ENCODE data around the gene NUFIP1.

GRCh38 chr13:44921931-44922758, 67.1 kb downstream of the NUFIP1 start:
- TF ChIP-seq CTCF (IDR thresholded peaks at IDR 0.05) (no peak), POLR2A (IDR thresholded peaks at IDR 0.05) (no peak)

Measured in right lobe of liver (tissue), 4 donors.